Heart right ventricle (tissue), 16 donors: Measurements from ENCODE around the gene CPB2. TPM values are rescaled to one million over a fixed set of nuclear protein-coding genes. Genes with fewer than 3 reads are reported as not detected.
A peak's percentile ranks its signal among the peaks of the same experiment; 100 is the strongest.

ENCODE experiments used
- ATAC-seq, 8 donors: fragments of 200-7000 bp; cut with Tn5 transposase; one replicate each; pipeline ENCODE4 v1.9.1; 2020; ENCODE audit warnings: mild to moderate bottlenecking in 8 of 8, moderate library complexity in 8 of 8, moderate number of reproducible peaks in 1 of 8
- DNase-seq, 2 donors: peaks; one replicate each; pipeline ENCODE4 v3.0.0-alpha.2; 2020
- H3K27ac ChIP-seq, 10 donors: fragments of 200-600 bp; sonication (generic) in 2 of 10; one replicate each; pipeline versions ENCODE4 v1.5.0 to v1.8.0; 2020 to 2022; ENCODE audit warnings: mild to moderate bottlenecking in 3 of 10
- H3K27me3 ChIP-seq, 7 donors: fragments of 200-600 bp; one replicate each; pipeline ENCODE4 v1.8.0; 2021 to 2022; ENCODE audit warnings: mild to moderate bottlenecking in 2 of 7
- H3K36me3 ChIP-seq, 9 donors: fragments of 200-600 bp; sonication (generic) in 1 of 9; one replicate each; pipeline versions ENCODE4 v1.5.0 to v1.8.0; 2020 to 2022; ENCODE audit warnings: mild to moderate bottlenecking in 2 of 9
- H3K4me1 ChIP-seq, 9 donors: fragments of 200-600 bp; sonication (generic) in 1 of 9; one replicate each; pipeline versions ENCODE4 v1.5.0 to v1.8.0; 2020 to 2022; ENCODE audit warnings: mild to moderate bottlenecking in 4 of 9
- H3K4me3 ChIP-seq, 10 donors: fragments of 200-600 bp; sonication (generic) in 2 of 10; one replicate each; pipeline versions ENCODE4 v1.5.0 to v1.8.0; 2020 to 2022; ENCODE audit warnings: mild to moderate bottlenecking in 7 of 10, moderate library complexity in 2 of 10
- H3K9me3 ChIP-seq, 11 donors: fragments of 200-600 bp in 10 of 11; sonication (generic) in 2 of 11; one replicate each; pipeline versions ENCODE4 v1.5.0 to v1.8.0; 2013 to 2022; ENCODE audit warnings: mild to moderate bottlenecking in 2 of 11, control low read depth in 1 of 11, moderate library complexity in 1 of 11
- WGBS, 2 donors: extraction: QIAGEN DNeasy Blood & Tissue Kit; methylation state at CpG; one replicate each; pipeline ENCODE4 v1.1.7; 2013; ENCODE audit warnings: inconsistent platforms in 1 of 2; 5-methylcytosine and 5-hydroxymethylcytosine counted together
- intact Hi-C, 10 donors: fragments of 100-400 bp; cut with DNase I; formaldehyde crosslinking; loops; one replicate each; pipeline versions ENCODE4 v1.11.1 to v1.14.2; 2022
- polyA plus RNA-seq, 2 donors: library from polyadenylated mRNA; stranded (reverse); fragments of 200-250 nt; gene quantifications; one replicate each; pipeline ENCODE4 v1.2.3, GENCODE V29; 2013
- total RNA-seq, 10 donors: library from RNA; stranded (reverse); fragmentation: NEBNext Ultra II Directional in 3 of 10; extraction: Animal tissue kit (Norgen Biotek cat#: 25700) in 3 of 10; gene quantifications; one replicate each; pipeline versions ENCODE4 v1.2.1 to v1.2.4, GENCODE V29; 2021 to 2023
- TF ChIP-seq, protein P1 (sequence below), 9 donors: fragments of 200-600 bp; sonication (generic) in 2 of 9; IDR thresholded peaks; one replicate each; pipeline versions ENCODE4 v1.5.0 to v1.8.0; 2021 to 2022; ENCODE audit warnings: antibody characterized with exemption in 9 of 9, mild to moderate bottlenecking in 5 of 9, moderate library complexity in 1 of 9
- donor health status: Arrhythmogenic right ventricular cardiomyopathy.
- donor health status: ischemic (EF 13 %, LVEDD 7.1; RV severe dilation, severe dysfunction).
- donor health status: healthy with polysubstance abuse.
- donor health status: DM: no; HTN: yes; CAD: no.
- donor health status: DM: no; HTN: no; CAD: no.
- donor health status: ischemic (EF 25% LVEDD 6.9; RV normal size, moderate dysfunction).
- donor health status: ischemic (EF 25% LVEDD 5.7; RV mildly dilated, moderate dysfunction).
- donor health status: healthy.
- donor health status: DM: yes; HTN: yes; CAD: no.
- donor health status: Ischemic cardiomyopathy.
- donor health status: ischemic (EF 35%, LVEDD 5.7; RV mildly dilated, moderate dysfunction).
- donor health status: nonischemic (EF 11% LVEDD 7.7; RV severe dilation, severe dysfunction).
- donor health status: DM: yes; HTN: yes; CAD: no.
- donor health status: PGD.
- donor health status: ischemic (EF 29% LVEDD 5.4; RV normal size, mild dysfunction).
- donor health status: nonischemic (EF 23%, LVEDD 6.1; RV moderate dilation, normal function).

Gene CPB2
- total and polyA plus RNA-seq, 12 donors, result not detected

- DNase-seq (no peak), ATAC-seq (no peak)
- Histone ChIP-seq H3K9me3 (no peaks in the 10 kb centered on the region), H3K27me3 (no peaks in the 10 kb centered on the region), H3K27ac (no peak overlapping the region), H3K36me3 (no peaks in the 10 kb centered on the region), H3K4me1 (peaks cover 0 to 23% (median 0%) of the 10 kb centered on the region in 9 donors), H3K4me3 (no peak overlapping the region)
- intact Hi-C loops, result no loop called here
- TF ChIP-seq, protein P1, sequence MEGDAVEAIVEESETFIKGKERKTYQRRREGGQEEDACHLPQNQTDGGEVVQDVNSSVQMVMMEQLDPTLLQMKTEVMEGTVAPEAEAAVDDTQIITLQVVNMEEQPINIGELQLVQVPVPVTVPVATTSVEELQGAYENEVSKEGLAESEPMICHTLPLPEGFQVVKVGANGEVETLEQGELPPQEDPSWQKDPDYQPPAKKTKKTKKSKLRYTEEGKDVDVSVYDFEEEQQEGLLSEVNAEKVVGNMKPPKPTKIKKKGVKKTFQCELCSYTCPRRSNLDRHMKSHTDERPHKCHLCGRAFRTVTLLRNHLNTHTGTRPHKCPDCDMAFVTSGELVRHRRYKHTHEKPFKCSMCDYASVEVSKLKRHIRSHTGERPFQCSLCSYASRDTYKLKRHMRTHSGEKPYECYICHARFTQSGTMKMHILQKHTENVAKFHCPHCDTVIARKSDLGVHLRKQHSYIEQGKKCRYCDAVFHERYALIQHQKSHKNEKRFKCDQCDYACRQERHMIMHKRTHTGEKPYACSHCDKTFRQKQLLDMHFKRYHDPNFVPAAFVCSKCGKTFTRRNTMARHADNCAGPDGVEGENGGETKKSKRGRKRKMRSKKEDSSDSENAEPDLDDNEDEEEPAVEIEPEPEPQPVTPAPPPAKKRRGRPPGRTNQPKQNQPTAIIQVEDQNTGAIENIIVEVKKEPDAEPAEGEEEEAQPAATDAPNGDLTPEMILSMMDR (IDR thresholded peaks at IDR 0.05), result no peak
- WGBS, 2 donors, result 68% methylated on average over 8 of the region's 8 CpGs
Measured at GRCh38 chr13:46101484-46102254, 3.2 kb downstream of the CPB2 start.

DNA sequence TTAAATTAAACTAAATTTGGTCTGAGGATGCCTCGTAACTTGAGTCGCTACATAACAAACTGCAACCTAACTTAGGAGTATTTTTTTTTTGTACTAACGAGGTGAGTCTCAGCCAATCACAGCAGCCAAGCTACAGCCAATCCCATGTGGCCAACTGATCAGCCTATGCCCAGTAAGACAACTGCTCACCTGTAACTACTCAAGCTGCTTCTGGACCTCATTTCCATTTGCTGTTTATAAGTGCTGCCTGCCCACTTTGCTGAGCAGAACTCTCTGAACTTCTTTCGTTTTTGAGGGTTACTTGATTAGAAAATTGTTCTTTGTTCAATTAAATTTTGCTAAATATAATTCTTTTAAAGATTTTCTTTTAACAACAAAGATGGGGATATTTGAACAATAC lies 3.8 kb downstream of the CPB2 start:
- H3K9me3 ChIP-seq, result no peaks in the 10 kb centered on the region
- no peak overlapping the region for H3K27ac ChIP-seq
- DNase-seq (no peak), ATAC-seq (no peak)
- H3K4me1 ChIP-seq, result peaks cover 0 to 23% (median 0%) of the 10 kb centered on the region in 9 donors
- no peaks in the 10 kb centered on the region for H3K27me3 ChIP-seq
- TF ChIP-seq, protein P1 (IDR thresholded peaks at IDR 0.05), result no peak
- H3K4me3 ChIP-seq, result no peak overlapping the region
- intact Hi-C loops, result no loop called here
- WGBS, 2 donors, result 82 to 89% methylated on average over 4 of the region's 4 CpGs
- no peaks in the 10 kb centered on the region for H3K36me3 ChIP-seq

DNA sequence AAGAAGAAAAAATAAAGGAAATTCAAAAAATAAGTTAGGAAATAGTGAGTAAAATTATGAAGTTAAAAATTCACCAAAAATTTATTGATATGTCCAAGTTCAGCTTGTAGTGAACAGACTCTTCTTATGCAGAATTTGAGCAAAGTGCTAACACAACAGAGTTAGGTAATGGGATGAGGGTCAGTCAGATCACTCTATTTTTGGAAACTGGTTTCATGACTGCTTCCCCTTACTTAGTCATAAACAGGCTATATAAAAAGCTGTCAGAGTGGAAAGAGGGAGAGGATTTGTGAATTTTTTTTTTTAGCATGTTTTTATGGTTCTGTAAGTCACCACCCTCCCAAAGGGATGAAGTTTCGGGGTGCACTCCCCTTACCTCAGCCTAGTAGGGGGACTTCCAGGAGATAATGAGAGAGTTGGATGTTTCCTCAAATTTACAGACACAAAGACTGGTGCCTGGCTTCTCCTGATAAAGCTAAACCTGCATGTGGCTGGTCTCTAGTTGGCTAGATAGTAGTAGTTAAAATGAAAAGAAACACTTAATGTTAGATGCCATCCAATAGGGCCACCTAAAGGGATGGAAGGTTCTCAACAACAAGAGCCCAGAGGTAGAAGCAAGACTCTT lies 4.5 kb downstream of the CPB2 start:
- ATAC-seq, result peak in 3 of 8 donors; percentile 8 to 58 (median 45)
- TF ChIP-seq, protein P1 (IDR thresholded peaks at IDR 0.05), result no peak

DNA sequence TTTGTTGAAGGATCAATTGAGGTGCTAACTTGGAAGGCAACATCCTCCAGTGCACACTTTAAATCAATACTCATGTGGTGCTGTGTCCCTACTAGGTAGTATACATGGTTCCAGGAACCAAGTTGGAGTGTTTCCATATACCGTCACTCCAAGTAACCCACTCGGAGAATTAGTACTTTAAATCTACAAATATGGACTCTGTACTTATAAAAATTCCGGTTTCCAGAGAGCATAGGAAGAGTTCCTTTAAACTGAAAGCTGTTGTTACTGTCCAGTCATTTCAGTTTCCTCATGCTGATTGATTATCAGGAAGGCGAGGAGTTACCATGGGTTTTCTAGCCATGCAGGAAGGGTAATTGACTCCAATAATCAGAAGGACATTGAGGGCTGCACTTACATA lies 7.2 kb downstream of the CPB2 start:
- TF ChIP-seq, protein P1 (IDR thresholded peaks at IDR 0.05), result no peak
- no peaks in the 10 kb centered on the region for H3K9me3 ChIP-seq
- DNase-seq (no peak), ATAC-seq (no peak)
- peaks cover 0 to 23% (median 0%) of the 10 kb centered on the region in 9 donors for H3K4me1 ChIP-seq
- H3K27ac ChIP-seq, result no peak overlapping the region
- 89 to 93% methylated on average over 4 of the region's 4 CpGs for WGBS, 2 donors
- no peak overlapping the region for H3K4me3 ChIP-seq
- H3K27me3 ChIP-seq, result peaks cover 0 to 2% (median 0%) of the 10 kb centered on the region in 7 donors
- intact Hi-C loops, result no loop called here
- no peaks in the 10 kb centered on the region for H3K36me3 ChIP-seq

More for the DNA sequence above, 4.5 kb downstream of the CPB2 start:
- intact Hi-C loops, result no loop called here
- Histone ChIP-seq H3K36me3 (no peaks in the 10 kb centered on the region), H3K27me3 (no peaks in the 10 kb centered on the region), H3K4me3 (no peak overlapping the region), H3K27ac (no peak overlapping the region), H3K4me1 (peaks cover 0 to 23% (median 0%) of the 10 kb centered on the region in 9 donors), H3K9me3 (no peaks in the 10 kb centered on the region)
- WGBS, 2 donors, result 77 to 86% methylated on average over 1 of the region's 1 CpG
- no peak for DNase-seq
